GM12865 (cell line): ENCODE measurements around the gene ST6GALNAC4.
"Not testable (repeated sequence)": the region's sequence is repeated elsewhere in the genome, so short reads cannot be mapped to it uniquely, and the experiment has no call there.

Experiments
- DNase-seq: peaks from one replicate; pipeline ENCODE4 v3.0.0; 2010; ENCODE audit warnings: low read depth
- H3K4me3 ChIP-seq: 2 replicates; pipeline ENCODE4 v1.5.1; 2011; ENCODE audit warnings: mild to moderate bottlenecking, low read depth, low read length, control low read depth
- CTCF ChIP-seq: IDR thresholded peaks from 2 replicates; pipeline ENCODE4 v1.5.1; 2011; ENCODE audit warnings: low read length, control low read depth, low read depth, inconsistent platforms; ENCODE audit not compliant: insufficient read depth; ENCODE audit errors: missing control alignments

ST6GALNAC4 gene

GRCh38 chr9:127874301-127875221, 42.3 kb downstream of the ST6GALNAC4 start:
- no peak for DNase-seq
- TF ChIP-seq CTCF: no peak
- H3K4me3 ChIP-seq: no peak overlapping the region

GRCh38 chr9:127873886-127874285, 43.0 kb downstream of the ST6GALNAC4 start:
- no peak for DNase-seq
- no peak overlapping the region for H3K4me3 ChIP-seq
- no peak for TF ChIP-seq CTCF

GRCh38 chr9:127873223-127873691, 43.6 kb downstream of the ST6GALNAC4 start:
- no peak for DNase-seq
- H3K4me3 ChIP-seq: no peak overlapping the region
- TF ChIP-seq CTCF: no peak

GRCh38 chr9:127872369-127873222, 44.2 kb downstream of the ST6GALNAC4 start:
- no peak overlapping the region for H3K4me3 ChIP-seq
- no peak for DNase-seq
- TF ChIP-seq CTCF: no peak

GRCh38 chr9:127871531-127871930, 45.3 kb downstream of the ST6GALNAC4 start:
- no peak for DNase-seq
- TF ChIP-seq CTCF: no peak
- no peak overlapping the region for H3K4me3 ChIP-seq

- H3K4me3 ChIP-seq: no peak overlapping the region
- no peak for DNase-seq
- no peak for TF ChIP-seq CTCF
Observed at GRCh38 chr9:127870887-127871286, 46.0 kb downstream of the ST6GALNAC4 start.

- H3K4me3 ChIP-seq, DNase-seq: not testable (repeated sequence)
Observed at GRCh38 chr9:127870153-127870491, 46.7 kb downstream of the ST6GALNAC4 start.
